GM23338 (cell line): ENCODE results near the gene C2CD2L. TPM values are rescaled to one million over a fixed set of nuclear protein-coding genes. Genes with fewer than 3 reads are reported as not detected.
"Not testable (repeated sequence)": the region's sequence is repeated elsewhere in the genome, so short reads cannot be mapped to it uniquely, and the experiment has no call there.

Source experiments
- ATAC-seq: fragments of 200-7000 bp; cut with Tn5 transposase; 3 replicates; pipeline ENCODE4 v1.9.1; 2020
- DNase-seq: peaks from one replicate; pipeline ENCODE4 v3.0.0-alpha.2; 2015; ENCODE audit warnings: low spot score
- H2AFZ ChIP-seq: fragments of 200-600 bp; sonication (generic); 2 replicates; pipeline ENCODE4 v1.8.0; 2016; ENCODE audit warnings: antibody characterized with exemption, mild to moderate bottlenecking, moderate library complexity
- H3F3A ChIP-seq: fragments of 200-600 bp; sonication (generic); replicated peaks from 2 replicates; pipeline ENCODE4 v1.8.0; 2017; ENCODE audit warnings: antibody characterized with exemption, mixed run types, low read depth
- H3K27ac ChIP-seq: fragments of 200-600 bp; sonication (generic); 2 replicates; pipeline ENCODE4 v1.6.1; 2016; ENCODE audit warnings: low read depth
- H3K27me3 ChIP-seq: fragments of 200-600 bp; sonication (generic); 2 replicates; pipeline ENCODE4 v1.8.0; 2016; ENCODE audit warnings: mild to moderate bottlenecking, mixed run types, moderate library complexity; ENCODE audit not compliant: insufficient read depth
- H3K36me3 ChIP-seq: fragments of 200-600 bp; sonication (generic); 2 replicates; pipeline ENCODE4 v1.8.0; 2016; ENCODE audit warnings: mild to moderate bottlenecking; ENCODE audit not compliant: insufficient read depth
- H3K4me1 ChIP-seq: fragments of 200-600 bp; sonication (generic); 2 replicates; pipeline ENCODE4 v1.8.0; 2016; ENCODE audit warnings: mild to moderate bottlenecking, moderate library complexity; ENCODE audit not compliant: insufficient read depth
- H3K4me2 ChIP-seq: fragments of 200-600 bp; sonication (generic); 2 replicates; pipeline ENCODE4 v1.7.1; 2017; ENCODE audit warnings: mixed run types
- H3K4me3 ChIP-seq: fragments of 200-600 bp; sonication (generic); 2 replicates; pipeline ENCODE4 v1.6.1; 2016; ENCODE audit warnings: mixed run types
- H3K79me2 ChIP-seq: fragments of 200-600 bp; sonication (generic); replicated peaks from 2 replicates; pipeline ENCODE4 v1.8.0; 2017; ENCODE audit warnings: mild to moderate bottlenecking; ENCODE audit not compliant: insufficient read depth
- H3K9me2 ChIP-seq: fragments of 200-600 bp; sonication (generic); 2 replicates; pipeline ENCODE4 v1.8.0; 2017; ENCODE audit not compliant: insufficient read depth
- H4K20me1 ChIP-seq: fragments of 200-600 bp; sonication (generic); replicated peaks from 2 replicates; pipeline ENCODE4 v1.8.0; 2017; ENCODE audit warnings: mild to moderate bottlenecking; ENCODE audit not compliant: insufficient read depth
- H3K27ac Mint-ChIP-seq: 2 replicates; pipeline ENCODE4 v1.8.0; 2020; ENCODE audit warnings: inconsistent platforms, mild to moderate bottlenecking, moderate library complexity, mixed read lengths
- H3K27me3 Mint-ChIP-seq: 3 replicates; pipeline ENCODE4 v1.8.0; 2022; ENCODE audit warnings: low read depth, mild to moderate bottlenecking, moderate library complexity, mixed read lengths, inconsistent platforms; ENCODE audit not compliant: insufficient read depth, poor library complexity
- H3K36me3 Mint-ChIP-seq: 3 replicates; pipeline ENCODE4 v1.8.0; 2021; ENCODE audit warnings: low read depth, mild to moderate bottlenecking, inconsistent platforms, moderate library complexity, mixed read lengths
- H3K4me1 Mint-ChIP-seq: 3 replicates; pipeline ENCODE4 v1.8.0; 2020; ENCODE audit warnings: mild to moderate bottlenecking, inconsistent platforms, mixed read lengths
- H3K4me3 Mint-ChIP-seq: 3 replicates; pipeline ENCODE4 v1.8.0; 2021; ENCODE audit warnings: moderate library complexity, mild to moderate bottlenecking, inconsistent platforms, mixed read lengths
- H3K9me3 Mint-ChIP-seq: 3 replicates; pipeline ENCODE4 v1.8.0; 2020; ENCODE audit warnings: moderate library complexity, mild to moderate bottlenecking, inconsistent platforms, mixed read lengths
- CREB1 ChIP-seq: fragments of 250-450 bp; sonication (Bioruptor Pico); IDR thresholded peaks from 2 replicates; pipeline ENCODE4 v1.5.0; 2020; ENCODE audit warnings: low read depth, mild to moderate bottlenecking, moderate library complexity
- STAT1 ChIP-seq: IDR thresholded peaks from one replicate; pipeline ENCODE4 v1.6.1; 2016; ENCODE audit warnings: antibody characterized with exemption; ENCODE audit not compliant: unreplicated experiment
- ZNF331 ChIP-seq: fragments of 250-450 bp; sonication (Bioruptor Pico); IDR thresholded peaks from 2 replicates; pipeline ENCODE4 v1.5.0; 2020; ENCODE audit warnings: low read depth, mild to moderate bottlenecking, moderate library complexity
- polyA plus RNA-seq: library from polyadenylated mRNA; unstranded; fragments of >200 nt; fragmentation: Nextera tagmentation; extraction: Ambion mirVana; gene quantifications from 2 replicates; pipeline ENCODE4 v1.2.1, GENCODE V29; 2016
- total RNA-seq: library from RNA; depleted of rRNA; stranded (reverse); fragments of >200 nt; shearing (Covaris generic); gene quantifications from 2 replicates; pipeline ENCODE4 v1.2.3, GENCODE V29; 2014
- TF ChIP-seq, protein P1 (sequence below): IDR thresholded peaks from one replicate; pipeline ENCODE4 v1.6.1; 2018; ENCODE audit warnings: antibody characterized with exemption; ENCODE audit not compliant: unreplicated experiment
- TF ChIP-seq, protein P2 (sequence below), 2 experiments: fragments of 200-600 bp in 1 of 2; sonication (generic) in 1 of 2; conservative IDR thresholded peaks; 2 replicates each; pipeline versions ENCODE4 v1.5.1 to v1.6.1; 2016 to 2017; ENCODE audit warnings: antibody characterized with exemption in 2 of 2, low read depth in 2 of 2, mild to moderate bottlenecking in 2 of 2, moderate library complexity in 1 of 2
- TF ChIP-seq, protein P3 (sequence below): fragments of 250-450 bp; sonication (Bioruptor Pico); IDR thresholded peaks from 2 replicates; pipeline ENCODE4 v1.5.0; 2020; ENCODE audit warnings: mild to moderate bottlenecking, moderate library complexity

The C2CD2L gene
- total and polyA plus RNA-seq, 2 experiments from 2014 or later: 1.4 to 4.4 TPM

DNA sequence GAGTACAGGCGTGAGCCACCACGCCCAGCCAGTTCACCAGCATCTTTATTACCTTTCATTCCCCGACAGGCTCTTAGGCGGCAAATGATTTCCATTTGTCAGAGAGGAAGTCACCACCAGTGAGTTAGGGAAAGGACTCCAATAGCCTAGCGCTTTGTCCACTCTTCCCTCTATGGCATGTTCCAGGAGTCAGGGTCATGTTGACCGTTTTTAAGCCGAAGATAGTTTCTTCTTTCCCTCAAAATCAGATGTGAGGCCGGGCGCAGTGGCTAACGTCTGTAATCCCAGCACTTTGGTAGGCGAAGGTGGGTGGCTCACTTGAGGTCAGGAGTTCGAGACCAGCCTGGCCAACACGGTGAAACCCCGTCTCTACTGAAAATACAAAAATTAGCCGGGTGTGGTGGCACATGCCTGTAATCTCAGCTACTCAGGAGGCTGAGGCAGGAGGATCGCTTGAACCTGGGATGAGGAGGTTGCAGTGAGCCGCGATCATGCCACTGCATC, 3.9 kb upstream of the C2CD2L start:
- H3F3A ChIP-seq: peaks cover 31% of the 10 kb centered on the region
- not testable (repeated sequence) for H2AFZ ChIP-seq

DNA sequence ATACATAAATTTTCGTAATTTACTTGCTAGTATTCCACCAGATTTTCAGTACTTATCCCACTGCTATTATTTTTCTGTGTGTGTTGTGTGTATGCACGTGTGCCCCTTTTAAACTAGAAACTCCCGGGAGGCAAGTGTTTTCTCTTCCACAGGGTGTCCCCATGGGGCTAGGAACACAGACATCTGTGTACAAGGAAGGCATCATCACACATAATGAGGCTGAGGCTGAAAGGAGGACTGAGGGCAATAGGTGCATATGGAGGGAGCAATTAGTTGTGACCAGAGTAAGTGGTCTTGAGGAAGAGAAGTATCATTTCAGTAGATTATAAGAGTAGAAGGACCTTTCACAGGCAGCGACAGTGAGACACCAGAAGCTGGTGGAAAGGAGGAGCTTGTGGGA, 3.4 kb upstream of the C2CD2L start:
- Mint-ChIP-seq H3K27ac (no peak overlapping the region), H3K27me3 (peaks cover 21% of the 10 kb centered on the region), H3K4me1 (peaks cover 34% of the 10 kb centered on the region), H3K4me3 (peak overlapping the region; percentile 18; the same call in 2 of the 3 replicates), H3K36me3 (peaks cover 3% of the 10 kb centered on the region; the same call in 2 of the 3 replicates), H3K9me3 (no peaks in the 10 kb centered on the region)
- Histone ChIP-seq H3K9me2 (no peaks in the 10 kb centered on the region), H3F3A (peaks cover 35% of the 10 kb centered on the region), H2AFZ (no peak overlapping the region), H3K36me3 (peaks cover under 1% of the 10 kb centered on the region), H3K79me2 (peaks cover 15% of the 10 kb centered on the region), H3K4me1 (peaks cover 34% of the 10 kb centered on the region), H3K4me2 (no peak overlapping the region), H3K27me3 (peaks cover 12% of the 10 kb centered on the region), H3K27ac (no peak overlapping the region), H3K4me3 (no peak overlapping the region), H4K20me1 (no peaks in the 10 kb centered on the region)
- DNase-seq (no peak), ATAC-seq (no peak)
- TF ChIP-seq, protein P1, sequence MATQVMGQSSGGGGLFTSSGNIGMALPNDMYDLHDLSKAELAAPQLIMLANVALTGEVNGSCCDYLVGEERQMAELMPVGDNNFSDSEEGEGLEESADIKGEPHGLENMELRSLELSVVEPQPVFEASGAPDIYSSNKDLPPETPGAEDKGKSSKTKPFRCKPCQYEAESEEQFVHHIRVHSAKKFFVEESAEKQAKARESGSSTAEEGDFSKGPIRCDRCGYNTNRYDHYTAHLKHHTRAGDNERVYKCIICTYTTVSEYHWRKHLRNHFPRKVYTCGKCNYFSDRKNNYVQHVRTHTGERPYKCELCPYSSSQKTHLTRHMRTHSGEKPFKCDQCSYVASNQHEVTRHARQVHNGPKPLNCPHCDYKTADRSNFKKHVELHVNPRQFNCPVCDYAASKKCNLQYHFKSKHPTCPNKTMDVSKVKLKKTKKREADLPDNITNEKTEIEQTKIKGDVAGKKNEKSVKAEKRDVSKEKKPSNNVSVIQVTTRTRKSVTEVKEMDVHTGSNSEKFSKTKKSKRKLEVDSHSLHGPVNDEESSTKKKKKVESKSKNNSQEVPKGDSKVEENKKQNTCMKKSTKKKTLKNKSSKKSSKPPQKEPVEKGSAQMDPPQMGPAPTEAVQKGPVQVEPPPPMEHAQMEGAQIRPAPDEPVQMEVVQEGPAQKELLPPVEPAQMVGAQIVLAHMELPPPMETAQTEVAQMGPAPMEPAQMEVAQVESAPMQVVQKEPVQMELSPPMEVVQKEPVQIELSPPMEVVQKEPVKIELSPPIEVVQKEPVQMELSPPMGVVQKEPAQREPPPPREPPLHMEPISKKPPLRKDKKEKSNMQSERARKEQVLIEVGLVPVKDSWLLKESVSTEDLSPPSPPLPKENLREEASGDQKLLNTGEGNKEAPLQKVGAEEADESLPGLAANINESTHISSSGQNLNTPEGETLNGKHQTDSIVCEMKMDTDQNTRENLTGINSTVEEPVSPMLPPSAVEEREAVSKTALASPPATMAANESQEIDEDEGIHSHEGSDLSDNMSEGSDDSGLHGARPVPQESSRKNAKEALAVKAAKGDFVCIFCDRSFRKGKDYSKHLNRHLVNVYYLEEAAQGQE: no peak
- TF ChIP-seq, protein P2, sequence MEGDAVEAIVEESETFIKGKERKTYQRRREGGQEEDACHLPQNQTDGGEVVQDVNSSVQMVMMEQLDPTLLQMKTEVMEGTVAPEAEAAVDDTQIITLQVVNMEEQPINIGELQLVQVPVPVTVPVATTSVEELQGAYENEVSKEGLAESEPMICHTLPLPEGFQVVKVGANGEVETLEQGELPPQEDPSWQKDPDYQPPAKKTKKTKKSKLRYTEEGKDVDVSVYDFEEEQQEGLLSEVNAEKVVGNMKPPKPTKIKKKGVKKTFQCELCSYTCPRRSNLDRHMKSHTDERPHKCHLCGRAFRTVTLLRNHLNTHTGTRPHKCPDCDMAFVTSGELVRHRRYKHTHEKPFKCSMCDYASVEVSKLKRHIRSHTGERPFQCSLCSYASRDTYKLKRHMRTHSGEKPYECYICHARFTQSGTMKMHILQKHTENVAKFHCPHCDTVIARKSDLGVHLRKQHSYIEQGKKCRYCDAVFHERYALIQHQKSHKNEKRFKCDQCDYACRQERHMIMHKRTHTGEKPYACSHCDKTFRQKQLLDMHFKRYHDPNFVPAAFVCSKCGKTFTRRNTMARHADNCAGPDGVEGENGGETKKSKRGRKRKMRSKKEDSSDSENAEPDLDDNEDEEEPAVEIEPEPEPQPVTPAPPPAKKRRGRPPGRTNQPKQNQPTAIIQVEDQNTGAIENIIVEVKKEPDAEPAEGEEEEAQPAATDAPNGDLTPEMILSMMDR (conservative IDR thresholded peaks at IDR 0.05; ENCODE audit: low read depth in 2 of 2): peak in 1 of 2 experiments; percentile 36; a peak in 2 of 4 replicates
- TF ChIP-seq STAT1: no peak
- TF ChIP-seq ZNF331 (CRISPR knock-in tag): no peak
- TF ChIP-seq, protein P3, sequence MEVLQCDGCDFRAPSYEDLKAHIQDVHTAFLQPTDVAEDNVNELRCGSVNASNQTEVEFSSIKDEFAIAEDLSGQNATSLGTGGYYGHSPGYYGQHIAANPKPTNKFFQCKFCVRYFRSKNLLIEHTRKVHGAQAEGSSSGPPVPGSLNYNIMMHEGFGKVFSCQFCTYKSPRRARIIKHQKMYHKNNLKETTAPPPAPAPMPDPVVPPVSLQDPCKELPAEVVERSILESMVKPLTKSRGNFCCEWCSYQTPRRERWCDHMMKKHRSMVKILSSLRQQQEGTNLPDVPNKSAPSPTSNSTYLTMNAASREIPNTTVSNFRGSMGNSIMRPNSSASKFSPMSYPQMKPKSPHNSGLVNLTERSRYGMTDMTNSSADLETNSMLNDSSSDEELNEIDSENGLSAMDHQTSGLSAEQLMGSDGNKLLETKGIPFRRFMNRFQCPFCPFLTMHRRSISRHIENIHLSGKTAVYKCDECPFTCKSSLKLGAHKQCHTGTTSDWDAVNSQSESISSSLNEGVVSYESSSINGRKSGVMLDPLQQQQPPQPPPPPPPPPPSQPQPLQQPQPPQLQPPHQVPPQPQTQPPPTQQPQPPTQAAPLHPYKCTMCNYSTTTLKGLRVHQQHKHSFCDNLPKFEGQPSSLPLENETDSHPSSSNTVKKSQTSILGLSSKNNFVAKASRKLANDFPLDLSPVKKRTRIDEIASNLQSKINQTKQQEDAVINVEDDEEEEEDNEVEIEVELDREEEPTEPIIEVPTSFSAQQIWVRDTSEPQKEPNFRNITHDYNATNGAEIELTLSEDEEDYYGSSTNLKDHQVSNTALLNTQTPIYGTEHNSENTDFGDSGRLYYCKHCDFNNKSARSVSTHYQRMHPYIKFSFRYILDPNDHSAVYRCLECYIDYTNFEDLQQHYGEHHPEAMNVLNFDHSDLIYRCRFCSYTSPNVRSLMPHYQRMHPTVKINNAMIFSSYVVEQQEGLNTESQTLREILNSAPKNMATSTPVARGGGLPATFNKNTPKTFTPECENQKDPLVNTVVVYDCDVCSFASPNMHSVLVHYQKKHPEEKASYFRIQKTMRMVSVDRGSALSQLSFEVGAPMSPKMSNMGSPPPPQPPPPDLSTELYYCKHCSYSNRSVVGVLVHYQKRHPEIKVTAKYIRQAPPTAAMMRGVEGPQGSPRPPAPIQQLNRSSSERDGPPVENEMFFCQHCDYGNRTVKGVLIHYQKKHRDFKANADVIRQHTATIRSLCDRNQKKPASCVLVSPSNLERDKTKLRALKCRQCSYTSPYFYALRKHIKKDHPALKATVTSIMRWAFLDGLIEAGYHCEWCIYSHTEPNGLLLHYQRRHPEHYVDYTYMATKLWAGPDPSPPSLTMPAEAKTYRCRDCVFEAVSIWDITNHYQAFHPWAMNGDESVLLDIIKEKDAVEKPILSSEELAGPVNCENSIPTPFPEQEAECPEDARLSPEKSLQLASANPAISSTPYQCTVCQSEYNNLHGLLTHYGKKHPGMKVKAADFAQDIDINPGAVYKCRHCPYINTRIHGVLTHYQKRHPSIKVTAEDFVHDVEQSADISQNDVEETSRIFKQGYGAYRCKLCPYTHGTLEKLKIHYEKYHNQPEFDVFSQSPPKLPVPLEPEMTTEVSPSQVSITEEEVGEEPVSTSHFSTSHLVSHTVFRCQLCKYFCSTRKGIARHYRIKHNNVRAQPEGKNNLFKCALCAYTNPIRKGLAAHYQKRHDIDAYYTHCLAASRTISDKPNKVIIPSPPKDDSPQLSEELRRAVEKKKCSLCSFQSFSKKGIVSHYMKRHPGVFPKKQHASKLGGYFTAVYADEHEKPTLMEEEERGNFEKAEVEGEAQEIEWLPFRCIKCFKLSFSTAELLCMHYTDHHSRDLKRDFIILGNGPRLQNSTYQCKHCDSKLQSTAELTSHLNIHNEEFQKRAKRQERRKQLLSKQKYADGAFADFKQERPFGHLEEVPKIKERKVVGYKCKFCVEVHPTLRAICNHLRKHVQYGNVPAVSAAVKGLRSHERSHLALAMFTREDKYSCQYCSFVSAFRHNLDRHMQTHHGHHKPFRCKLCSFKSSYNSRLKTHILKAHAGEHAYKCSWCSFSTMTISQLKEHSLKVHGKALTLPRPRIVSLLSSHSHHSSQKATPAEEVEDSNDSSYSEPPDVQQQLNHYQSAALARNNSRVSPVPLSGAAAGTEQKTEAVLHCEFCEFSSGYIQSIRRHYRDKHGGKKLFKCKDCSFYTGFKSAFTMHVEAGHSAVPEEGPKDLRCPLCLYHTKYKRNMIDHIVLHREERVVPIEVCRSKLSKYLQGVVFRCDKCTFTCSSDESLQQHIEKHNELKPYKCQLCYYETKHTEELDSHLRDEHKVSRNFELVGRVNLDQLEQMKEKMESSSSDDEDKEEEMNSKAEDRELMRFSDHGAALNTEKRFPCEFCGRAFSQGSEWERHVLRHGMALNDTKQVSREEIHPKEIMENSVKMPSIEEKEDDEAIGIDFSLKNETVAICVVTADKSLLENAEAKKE (CRISPR knock-in tag): no peak
- TF ChIP-seq CREB1 (CRISPR knock-in tag): no peak

More for the DNA sequence above, 3.9 kb upstream of the C2CD2L start:
- not testable (repeated sequence) for ATAC-seq, H3K9me2 ChIP-seq, DNase-seq, H3K36me3 Mint-ChIP-seq, H3K27me3 ChIP-seq, H4K20me1 ChIP-seq, H3K9me3 Mint-ChIP-seq, H3K36me3 ChIP-seq
- Mint-ChIP-seq H3K27me3 (peaks cover 15% of the 10 kb centered on the region), H3K4me3 (peak overlapping the region; percentile 80), H3K27ac (peak overlapping the region; percentile 99; the same call in 1 of the 2 replicates), H3K4me1 (peaks cover 28% of the 10 kb centered on the region)
- H3K4me1 ChIP-seq: peaks cover 31% of the 10 kb centered on the region
- H3K79me2 ChIP-seq: peaks cover 15% of the 10 kb centered on the region
- peak overlapping the region; percentile 98 for H3K4me3 ChIP-seq
- H3K4me2 ChIP-seq: peak overlapping the region; percentile 100
- H3K27ac ChIP-seq: peak overlapping the region; percentile 90; the same call in 1 of the 2 replicates
